Tongue (tissue), 2 donors: ENCODE data around the gene TTC38. TPM values are rescaled to one million over a fixed set of nuclear protein-coding genes. Genes with fewer than 3 reads are reported as not detected.
A peak's percentile ranks its signal among the peaks of the same experiment; 100 is the strongest.

Source experiments
- DNase-seq: peaks from one replicate; pipeline ENCODE4 v3.0.0-alpha.2; 2015
- total RNA-seq: library from RNA; depleted of rRNA; stranded (reverse); fragments of >200 nt; gene quantifications from one replicate; pipeline ENCODE4 v1.2.3, GENCODE V29; 2014

The TTC38 gene
- 32.2 TPM for total RNA-seq

- peak; percentile 92 for DNase-seq
Measured at GRCh38 chr22:46267431-46268279, at the start of gene TTC38. Gene TTC38, plus strand, starts transcription at chr22:46268008. Its CDS starts 32 bp downstream, at chr22:46268040.

GRCh38 chr22:46219636-46220035 is 48.2 kb upstream of the TTC38 start:
- DNase-seq: no peak

- DNase-seq: no peak
Measured at GRCh38 chr22:46220921-46221320, 46.9 kb upstream of the TTC38 start.

DNA sequence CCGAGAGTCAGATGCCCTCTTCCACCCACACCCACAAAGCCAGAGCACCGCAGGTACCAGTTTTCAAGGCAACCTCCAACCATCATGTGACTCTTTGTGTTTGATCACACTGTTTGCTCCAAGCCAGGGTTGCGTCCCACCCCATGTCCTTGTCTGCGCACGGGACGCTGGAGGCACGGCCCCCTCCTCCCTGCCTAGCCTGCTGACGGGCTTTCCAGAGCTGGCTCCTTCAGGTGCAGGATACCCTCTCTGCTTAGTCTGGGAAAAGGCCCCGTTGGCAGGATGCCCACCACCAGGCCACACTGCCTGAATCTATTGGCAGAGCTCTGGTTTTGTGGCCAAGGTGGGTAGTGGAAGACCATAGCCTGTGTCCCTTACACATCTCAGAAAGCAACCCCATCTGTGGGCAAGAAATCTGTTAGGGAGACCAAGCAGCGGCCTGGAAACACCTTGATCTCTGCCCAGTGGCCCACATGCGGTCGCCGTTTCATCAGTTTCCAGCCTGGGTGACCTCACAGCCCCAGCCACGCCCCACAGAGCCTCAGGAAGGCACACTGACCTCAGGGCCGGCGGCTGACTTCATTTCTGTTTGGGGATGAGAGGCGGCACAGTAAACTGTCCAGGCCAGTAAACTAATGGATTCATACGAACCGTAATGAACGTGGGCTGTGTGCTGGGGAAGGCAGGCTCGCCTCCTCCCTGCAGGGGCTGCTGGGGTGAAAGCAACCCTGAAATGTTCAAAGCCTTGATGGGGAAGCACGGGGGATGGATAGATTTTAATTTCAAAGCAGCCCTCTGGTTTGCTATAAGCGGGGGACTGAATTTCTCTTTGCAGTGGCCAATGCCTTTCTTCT is 43.5 kb upstream of the TTC38 start:
- DNase-seq: no peak

DNA sequence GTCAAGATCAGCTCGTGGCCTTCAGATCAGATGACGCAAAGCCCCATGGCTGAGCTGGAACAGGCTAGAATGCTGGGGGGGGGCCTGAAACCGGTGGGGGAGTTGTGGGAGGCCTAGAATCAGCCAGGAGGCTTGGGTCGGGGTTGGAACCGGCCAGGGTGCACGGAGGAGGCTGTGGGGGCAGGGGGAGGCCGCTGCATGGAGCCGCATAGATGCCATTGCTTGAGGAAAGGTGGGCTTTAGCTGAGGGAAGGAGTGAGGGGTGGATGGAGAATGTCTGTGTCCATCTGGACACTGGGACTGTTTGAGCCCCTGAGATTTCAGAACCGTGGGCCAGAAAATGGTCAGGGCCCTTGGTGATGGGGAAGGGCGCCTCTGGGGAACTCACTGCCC is 42.9 kb upstream of the TTC38 start:
- no peak for DNase-seq

- DNase-seq: no peak
Measured at GRCh38 chr22:46225631-46226030, 42.2 kb upstream of the TTC38 start.

DNA sequence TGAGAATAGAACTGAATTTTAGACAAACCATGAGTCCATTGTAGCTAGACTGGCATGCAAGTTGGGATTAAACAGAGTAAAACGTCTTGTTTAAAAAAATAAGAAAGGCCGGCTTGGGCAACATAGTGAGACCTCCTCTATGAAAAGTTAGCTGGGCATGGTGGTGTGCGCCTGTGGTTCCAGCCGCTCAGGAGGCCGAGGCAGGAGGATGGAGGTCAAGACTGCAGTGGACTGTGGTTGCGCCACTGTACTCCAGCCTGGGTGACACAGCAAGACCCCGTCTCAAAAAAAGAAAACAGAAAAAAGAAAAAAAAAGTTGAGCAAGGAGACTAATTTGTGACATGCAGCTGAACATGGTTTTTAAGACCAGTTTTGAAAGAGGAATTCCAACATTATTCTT is 41.2 kb upstream of the TTC38 start:
- DNase-seq: no peak

- no peak for DNase-seq
Measured at GRCh38 chr22:46229701-46230100, 38.1 kb upstream of the TTC38 start.

DNA sequence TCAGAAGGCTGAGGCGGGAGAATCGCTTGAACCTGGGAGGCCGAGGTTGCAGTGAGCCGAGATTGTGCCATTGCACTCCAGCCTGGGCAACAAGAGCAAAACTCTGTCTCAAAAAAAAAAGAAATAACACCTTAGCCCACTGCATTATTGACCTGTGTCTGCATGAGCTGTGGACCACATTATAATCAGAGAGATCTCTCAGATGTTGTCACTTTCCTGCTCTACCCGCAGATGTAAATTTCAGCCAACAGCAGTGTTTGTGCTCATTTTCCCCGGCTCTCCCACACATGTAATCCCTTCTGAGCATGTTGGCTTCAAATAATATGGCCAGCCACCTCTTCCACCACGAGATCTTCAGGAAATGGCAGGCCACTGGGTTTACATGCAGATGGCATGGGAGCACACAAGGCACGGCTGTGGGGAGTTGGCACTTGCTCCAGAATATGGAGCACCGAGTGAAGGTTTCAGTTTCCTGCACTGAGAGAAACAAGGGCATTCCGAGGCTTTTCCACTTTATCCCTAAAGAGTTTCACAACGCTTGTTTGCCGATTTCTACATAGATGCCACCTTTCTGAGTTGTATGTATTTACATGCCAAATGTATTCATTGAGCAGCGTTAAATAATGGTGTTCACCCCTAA is 37.4 kb upstream of the TTC38 start:
- DNase-seq: no peak

DNA sequence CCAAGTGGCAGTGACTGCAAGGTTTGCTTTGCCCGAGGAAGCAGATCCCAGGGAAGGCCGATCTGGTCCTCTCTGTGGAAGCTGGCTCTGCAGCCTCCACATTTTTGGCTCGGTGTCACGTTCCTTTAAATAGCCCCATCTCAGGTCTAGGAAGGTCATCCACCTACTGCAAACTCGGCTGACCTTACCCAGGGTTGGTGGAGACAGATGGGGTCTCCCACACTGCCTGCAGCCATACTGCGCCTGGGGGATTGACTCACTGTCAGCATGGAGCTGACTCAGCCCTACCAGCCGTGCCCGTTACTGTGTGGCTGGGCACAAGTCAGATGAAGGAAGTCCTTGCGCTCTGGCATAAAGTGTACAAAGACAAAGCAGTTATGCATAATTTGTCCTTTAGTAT is 34.6 kb upstream of the TTC38 start:
- peak; percentile 51 for DNase-seq

DNA sequence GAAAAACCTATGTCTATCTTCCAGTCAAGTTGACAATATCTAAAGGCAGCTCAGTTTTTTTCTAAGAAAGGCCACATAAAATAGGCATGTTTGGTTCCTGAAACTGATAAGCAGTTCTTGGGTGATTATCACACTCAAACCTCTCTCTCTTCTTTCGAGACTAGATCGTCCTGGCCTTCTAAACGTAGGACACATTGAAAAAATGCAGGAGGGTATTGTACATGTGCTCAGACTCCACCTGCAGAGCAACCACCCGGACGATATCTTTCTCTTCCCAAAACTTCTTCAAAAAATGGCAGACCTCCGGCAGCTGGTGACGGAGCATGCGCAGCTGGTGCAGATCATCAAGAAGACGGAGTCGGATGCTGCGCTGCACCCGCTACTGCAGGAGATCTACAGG is 32.8 kb upstream of the TTC38 start:
- no peak for DNase-seq

DNA sequence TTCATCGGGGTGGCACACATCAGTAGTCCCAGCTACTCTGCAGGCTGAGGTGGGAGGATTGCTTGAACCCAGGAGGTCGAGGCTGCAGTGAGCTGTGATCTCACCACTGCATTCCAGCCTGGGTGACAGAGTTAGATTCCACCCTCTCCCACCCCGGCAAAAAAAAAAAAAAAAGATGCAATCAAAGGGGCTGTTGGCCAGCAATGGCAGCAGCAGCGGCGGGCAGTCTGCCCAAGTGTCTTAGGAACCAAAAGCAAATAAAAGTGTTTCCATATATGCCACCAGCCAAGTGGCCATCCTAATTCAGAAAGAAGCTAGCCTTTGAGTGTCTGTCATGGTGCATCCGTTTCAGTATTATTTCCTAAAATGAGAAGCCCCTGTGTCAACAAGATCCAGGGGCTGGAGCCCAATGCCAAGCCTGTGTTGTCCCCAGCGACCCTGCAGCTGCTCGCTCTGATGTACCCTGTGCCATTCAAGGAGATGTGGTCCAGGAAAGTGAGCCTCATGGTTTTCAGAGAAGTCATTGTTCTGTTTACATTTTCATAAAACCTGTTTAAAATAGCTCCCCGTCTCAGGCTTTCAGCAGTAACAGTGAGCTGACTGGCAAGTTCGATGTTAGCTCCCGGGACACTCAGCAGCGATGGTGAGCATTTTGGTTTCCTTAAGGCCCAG is 30.2 kb upstream of the TTC38 start:
- DNase-seq: peak; percentile 32

DNA sequence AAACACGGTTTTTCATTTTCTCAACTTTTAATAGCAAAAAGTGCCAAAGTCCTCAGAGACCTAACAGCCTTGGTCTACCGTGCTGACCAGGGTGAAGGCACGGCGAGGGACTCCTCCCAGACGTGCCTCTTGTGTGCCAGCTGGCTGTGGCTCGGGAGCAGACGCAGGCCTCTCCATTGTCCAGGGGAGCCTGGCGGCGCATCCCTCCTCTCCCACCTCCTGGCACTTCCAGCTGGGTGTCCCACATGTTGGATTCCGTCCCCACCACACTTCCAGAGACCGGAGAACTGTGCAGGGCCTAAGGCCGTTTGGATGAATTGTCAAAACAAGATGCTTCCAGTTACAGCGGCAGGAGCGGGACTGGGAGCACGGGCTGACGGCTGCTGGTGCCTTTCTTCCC is 29.3 kb upstream of the TTC38 start:
- no peak for DNase-seq

DNA sequence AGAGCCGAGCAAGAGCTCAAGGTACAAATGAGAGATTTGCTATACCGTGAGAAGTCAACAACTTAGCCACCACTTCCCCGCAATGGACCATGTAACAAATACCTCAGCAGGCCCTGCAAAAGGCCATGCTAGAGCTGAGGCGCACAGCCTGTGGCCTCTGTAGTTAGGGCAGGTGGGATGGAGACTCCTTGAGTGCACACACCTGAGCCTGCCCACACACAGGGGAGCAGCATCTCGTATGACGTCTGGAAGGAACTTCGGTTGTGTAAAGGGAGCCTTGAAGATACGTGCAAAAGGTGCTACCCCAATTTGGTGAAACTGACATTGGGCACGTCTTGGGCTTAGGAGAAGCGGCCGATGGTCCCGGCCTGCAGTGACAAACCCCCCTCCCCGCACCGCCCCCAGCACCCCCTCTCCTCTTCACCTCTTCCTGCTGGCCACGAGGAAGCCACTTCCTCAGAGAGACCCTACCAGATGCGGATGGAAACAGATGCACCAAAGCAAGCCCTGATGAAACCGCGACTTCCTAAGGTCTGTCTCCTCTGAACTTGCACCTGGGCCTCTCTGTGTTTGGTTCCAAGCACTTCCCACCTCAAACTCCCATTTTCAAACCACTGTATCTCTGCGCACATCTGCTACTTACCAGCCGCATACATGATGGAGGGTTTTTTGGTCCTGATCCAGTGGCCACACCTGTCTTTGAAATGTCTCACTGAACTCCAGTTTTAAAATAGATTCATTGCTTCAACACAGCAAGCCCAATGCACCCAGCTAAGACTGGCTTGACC is 28.4 kb upstream of the TTC38 start:
- peak; percentile 29 for DNase-seq

DNA sequence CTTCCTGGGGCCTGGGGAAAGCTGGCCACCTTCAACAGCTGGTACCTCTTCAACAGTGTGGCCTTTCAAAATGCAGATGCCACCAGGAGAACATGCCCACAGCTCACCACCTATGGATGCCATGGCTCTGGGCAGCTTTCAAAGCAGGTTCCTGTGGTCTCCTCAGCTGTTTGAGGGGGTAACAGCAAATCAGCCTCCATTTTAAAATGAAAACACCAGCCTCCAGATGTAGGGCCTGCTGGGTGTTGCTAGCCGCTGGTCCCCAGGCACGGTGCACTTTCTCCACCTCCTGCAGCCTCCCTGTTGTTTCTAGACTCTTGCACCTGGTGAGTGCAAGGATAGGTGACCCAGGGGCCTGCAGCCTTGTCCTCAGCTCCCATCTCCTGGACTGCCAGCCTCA is 27.7 kb upstream of the TTC38 start:
- no peak for DNase-seq

- no peak for DNase-seq
Measured at GRCh38 chr22:46240506-46240905, 27.3 kb upstream of the TTC38 start.

DNA sequence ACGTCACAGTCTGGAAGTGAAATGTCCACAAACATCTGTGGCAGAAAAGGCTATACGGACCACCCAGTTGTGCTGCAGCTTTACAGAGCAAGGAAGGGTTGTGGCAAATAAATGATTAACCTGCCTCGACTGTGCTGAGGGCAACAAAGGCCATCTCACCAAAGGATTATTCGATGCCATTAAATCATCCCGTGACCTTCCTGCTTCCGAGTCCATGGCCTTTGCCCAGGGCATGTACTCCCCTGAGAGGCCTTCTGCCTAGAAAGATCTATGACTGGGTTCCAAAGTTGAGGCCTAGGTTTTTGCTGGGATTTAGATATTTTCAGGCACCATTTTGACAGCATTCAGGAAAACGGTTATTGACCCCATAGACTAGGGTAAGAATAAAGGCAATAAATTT is 26.9 kb upstream of the TTC38 start:
- DNase-seq: no peak

GRCh38 chr22:46241396-46242007 is 26.3 kb upstream of the TTC38 start:
- DNase-seq: no peak

DNA sequence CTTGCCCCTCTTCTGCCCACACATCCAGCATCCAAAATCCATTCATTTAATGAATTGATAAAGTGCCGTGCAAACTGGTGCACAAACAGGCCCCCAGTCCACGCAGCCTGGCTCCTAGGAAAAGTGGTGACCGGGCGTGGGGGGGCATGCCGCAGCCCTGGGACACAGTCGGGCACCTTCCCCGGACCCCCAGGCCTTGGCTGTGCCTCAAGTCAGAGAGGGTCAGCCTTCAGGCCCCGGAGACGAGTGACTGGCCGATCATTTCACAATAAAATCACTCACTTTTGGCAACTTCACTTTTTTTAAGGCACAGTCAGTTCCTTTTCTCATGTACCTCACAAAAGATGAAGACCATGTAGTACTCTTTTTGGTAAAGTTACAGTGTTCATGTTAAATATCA is 25.7 kb upstream of the TTC38 start:
- DNase-seq: no peak

- DNase-seq: no peak
Measured at GRCh38 chr22:46244771-46245170, 23.0 kb upstream of the TTC38 start.

DNA sequence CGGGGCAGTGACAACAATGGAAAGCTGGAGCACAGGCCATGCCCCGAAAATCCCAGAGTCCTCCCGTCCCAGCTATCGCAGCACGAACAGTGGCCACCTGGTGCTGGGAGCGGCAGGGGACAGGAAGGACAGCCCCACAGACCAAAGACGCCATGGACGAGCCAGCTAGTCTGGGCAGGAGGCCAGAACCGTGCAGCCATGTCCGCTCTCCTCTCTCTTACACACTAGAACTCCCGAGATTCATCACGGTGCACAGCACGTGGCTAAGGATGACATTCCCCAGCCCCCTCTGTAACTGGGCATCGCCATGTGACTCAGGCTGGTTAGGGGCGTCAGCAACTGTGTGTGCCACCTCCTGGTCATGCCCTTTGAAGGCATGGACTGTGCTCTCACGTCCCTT is 22.3 kb upstream of the TTC38 start:
- peak; percentile 87 for DNase-seq
